GM21390 (cell line): ENCODE data around the gene TBX18.

Source experiments
- ATAC-seq: cut with Tn5 transposase; IDR thresholded peaks from one replicate; pipeline ENCODE4 v1.9.1; 2021; ENCODE audit not compliant: unreplicated experiment

TBX18 gene

GRCh38 chr6:84764332-84765049 is at the start of gene TBX18:
TBX18 (minus strand) TSS chr6:84764598; CDS start chr6:84764181, 417 bp downstream.
- no peak for ATAC-seq

GRCh38 chr6:84811351-84811750 is 47.0 kb upstream of the TBX18 start:
- ATAC-seq: no peak

- no peak for ATAC-seq
Measured at GRCh38 chr6:84809455-84809854, 45.1 kb upstream of the TBX18 start.

GRCh38 chr6:84808491-84809061 is 44.2 kb upstream of the TBX18 start:
- no peak for ATAC-seq

GRCh38 chr6:84805145-84805544 is 40.7 kb upstream of the TBX18 start:
- no peak for ATAC-seq

- ATAC-seq: no peak
Measured at GRCh38 chr6:84804720-84805119, 40.3 kb upstream of the TBX18 start.

GRCh38 chr6:84801250-84801649 is 36.9 kb upstream of the TBX18 start:
- ATAC-seq: no peak

GRCh38 chr6:84798257-84798656 is 33.9 kb upstream of the TBX18 start:
- no peak for ATAC-seq

GRCh38 chr6:84796343-84796742 is 31.9 kb upstream of the TBX18 start:
- no peak for ATAC-seq

- no peak for ATAC-seq
Measured at GRCh38 chr6:84791927-84792326, 27.5 kb upstream of the TBX18 start.

- ATAC-seq: no peak
Measured at GRCh38 chr6:84791233-84791632, 26.8 kb upstream of the TBX18 start.

- ATAC-seq: no peak
Measured at GRCh38 chr6:84789170-84789569, 24.8 kb upstream of the TBX18 start.

GRCh38 chr6:84788689-84789088 is 24.3 kb upstream of the TBX18 start:
- no peak for ATAC-seq

- ATAC-seq: no peak
Measured at GRCh38 chr6:84785671-84786070, 21.3 kb upstream of the TBX18 start.

- no peak for ATAC-seq
Measured at GRCh38 chr6:84779917-84780316, 15.5 kb upstream of the TBX18 start.

GRCh38 chr6:84779380-84779779 is 15.0 kb upstream of the TBX18 start:
- ATAC-seq: no peak

GRCh38 chr6:84777888-84778287 is 13.5 kb upstream of the TBX18 start:
- no peak for ATAC-seq

- ATAC-seq: no peak
Measured at GRCh38 chr6:84776392-84776791, 12.0 kb upstream of the TBX18 start.

- ATAC-seq: no peak
Measured at GRCh38 chr6:84775751-84776150, 11.4 kb upstream of the TBX18 start.

- peak; percentile 18 for ATAC-seq
Measured at GRCh38 chr6:84774985-84775284, 10.5 kb upstream of the TBX18 start.

GRCh38 chr6:84774157-84774984 is 10.0 kb upstream of the TBX18 start:
- peak; percentile 78 for ATAC-seq
